ENCODE measurements around the gene MGAT4C.

DNA sequence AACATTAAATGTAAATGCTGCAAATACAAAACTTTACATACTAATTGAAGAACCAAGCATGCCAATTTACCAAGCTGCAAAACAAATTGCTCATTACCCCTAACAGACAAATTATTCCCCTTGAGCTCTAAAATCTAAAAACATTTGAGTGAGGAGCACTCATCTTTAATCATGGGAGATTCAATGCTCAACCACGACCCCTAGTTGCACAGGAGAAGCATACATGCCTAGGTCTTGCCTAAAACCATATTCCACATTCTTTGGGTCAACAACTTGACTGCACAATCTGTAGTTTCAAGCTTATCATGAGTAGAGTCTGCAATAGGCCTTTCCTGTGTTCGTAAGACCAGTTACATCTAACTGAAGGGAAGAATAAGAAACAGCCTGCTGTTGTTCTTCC lies 69.7 kb downstream of the MGAT4C start:
- TF ChIP-seq, protein P1, sequence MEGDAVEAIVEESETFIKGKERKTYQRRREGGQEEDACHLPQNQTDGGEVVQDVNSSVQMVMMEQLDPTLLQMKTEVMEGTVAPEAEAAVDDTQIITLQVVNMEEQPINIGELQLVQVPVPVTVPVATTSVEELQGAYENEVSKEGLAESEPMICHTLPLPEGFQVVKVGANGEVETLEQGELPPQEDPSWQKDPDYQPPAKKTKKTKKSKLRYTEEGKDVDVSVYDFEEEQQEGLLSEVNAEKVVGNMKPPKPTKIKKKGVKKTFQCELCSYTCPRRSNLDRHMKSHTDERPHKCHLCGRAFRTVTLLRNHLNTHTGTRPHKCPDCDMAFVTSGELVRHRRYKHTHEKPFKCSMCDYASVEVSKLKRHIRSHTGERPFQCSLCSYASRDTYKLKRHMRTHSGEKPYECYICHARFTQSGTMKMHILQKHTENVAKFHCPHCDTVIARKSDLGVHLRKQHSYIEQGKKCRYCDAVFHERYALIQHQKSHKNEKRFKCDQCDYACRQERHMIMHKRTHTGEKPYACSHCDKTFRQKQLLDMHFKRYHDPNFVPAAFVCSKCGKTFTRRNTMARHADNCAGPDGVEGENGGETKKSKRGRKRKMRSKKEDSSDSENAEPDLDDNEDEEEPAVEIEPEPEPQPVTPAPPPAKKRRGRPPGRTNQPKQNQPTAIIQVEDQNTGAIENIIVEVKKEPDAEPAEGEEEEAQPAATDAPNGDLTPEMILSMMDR (conservative IDR thresholded peaks at IDR 0.05; ENCODE audit: low read depth, low read length): peak; percentile 69
- no peak for TF ChIP-seq EZH2phosphoT487 (IDR thresholded peaks at IDR 0.05; ENCODE audit: borderline replicate concordance, low read length)

Data from PC-3 (cell line).